ENCODE data around the gene ABHD14A.

DNA sequence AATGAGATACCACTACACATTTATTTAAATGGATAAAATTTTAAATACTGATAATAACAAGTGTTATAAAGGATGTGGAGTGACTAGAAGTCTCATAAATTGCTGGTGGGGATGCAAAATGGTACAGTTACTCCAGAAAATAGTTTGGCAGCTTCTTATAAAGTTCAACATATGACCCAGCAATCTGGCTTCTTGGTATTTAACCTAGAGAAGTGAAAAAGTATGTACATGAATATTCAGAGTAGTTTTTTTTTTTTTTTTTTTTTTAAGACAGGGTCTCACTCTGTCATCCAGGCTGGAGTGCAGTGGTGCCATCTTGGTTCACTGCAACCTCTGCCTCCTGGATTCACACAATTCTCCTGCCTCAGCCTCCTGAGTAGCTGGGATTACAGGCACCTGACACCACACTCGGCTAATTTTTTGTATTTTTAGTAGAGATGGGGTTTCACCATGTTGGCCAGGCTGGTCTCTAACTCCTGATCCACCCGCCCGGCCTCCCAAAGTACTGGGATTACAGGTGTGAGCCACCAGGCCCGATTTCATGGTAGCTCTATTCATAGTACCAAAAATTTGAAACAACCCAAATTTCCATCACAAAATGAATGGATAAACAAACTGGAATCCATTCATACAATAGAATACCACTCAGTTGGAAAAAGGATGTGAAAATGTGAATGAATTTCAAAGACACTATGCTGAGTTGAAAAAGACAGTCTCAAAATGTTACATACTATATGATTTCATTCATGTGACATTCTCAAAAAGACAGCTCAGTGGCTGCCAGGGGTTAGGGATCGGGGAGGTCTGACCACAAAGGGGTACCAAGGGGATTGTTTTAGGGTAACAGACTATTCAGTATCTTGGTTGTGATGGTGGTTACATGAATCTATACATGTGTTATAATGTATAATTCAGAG lies 47.5 kb upstream of the ABHD14A start:
- TF ChIP-seq, protein P1, sequence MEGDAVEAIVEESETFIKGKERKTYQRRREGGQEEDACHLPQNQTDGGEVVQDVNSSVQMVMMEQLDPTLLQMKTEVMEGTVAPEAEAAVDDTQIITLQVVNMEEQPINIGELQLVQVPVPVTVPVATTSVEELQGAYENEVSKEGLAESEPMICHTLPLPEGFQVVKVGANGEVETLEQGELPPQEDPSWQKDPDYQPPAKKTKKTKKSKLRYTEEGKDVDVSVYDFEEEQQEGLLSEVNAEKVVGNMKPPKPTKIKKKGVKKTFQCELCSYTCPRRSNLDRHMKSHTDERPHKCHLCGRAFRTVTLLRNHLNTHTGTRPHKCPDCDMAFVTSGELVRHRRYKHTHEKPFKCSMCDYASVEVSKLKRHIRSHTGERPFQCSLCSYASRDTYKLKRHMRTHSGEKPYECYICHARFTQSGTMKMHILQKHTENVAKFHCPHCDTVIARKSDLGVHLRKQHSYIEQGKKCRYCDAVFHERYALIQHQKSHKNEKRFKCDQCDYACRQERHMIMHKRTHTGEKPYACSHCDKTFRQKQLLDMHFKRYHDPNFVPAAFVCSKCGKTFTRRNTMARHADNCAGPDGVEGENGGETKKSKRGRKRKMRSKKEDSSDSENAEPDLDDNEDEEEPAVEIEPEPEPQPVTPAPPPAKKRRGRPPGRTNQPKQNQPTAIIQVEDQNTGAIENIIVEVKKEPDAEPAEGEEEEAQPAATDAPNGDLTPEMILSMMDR (conservative IDR thresholded peaks at IDR 0.05 in 1 of 2, IDR thresholded peaks at IDR 0.05 in 1 of 2; ENCODE audit: low read depth in 1 of 2, low read length in 2 of 2), result no peak
- TF ChIP-seq EZH2 (IDR thresholded peaks at IDR 0.05; ENCODE audit: low read length, missing control alignments), result no peak

All from fibroblast of lung (primary cell).